ENCODE measurements around the gene TFR2.

- TF ChIP-seq CTCF (IDR thresholded peaks at IDR 0.05): no peak
- no peak for TF ChIP-seq POLR2A (IDR thresholded peaks at IDR 0.05)
Observed at GRCh38 chr7:100682228-100682741, 40.9 kb upstream of the TFR2 start.
